HepG2 (cell line): ENCODE measurements around the gene PIEZO2. TPM values are rescaled to one million over a fixed set of nuclear protein-coding genes. Genes with fewer than 3 reads are reported as not detected.

Experiments used
- ATAC-seq: fragments of 200-7000 bp; cut with Tn5 transposase; 3 replicates; pipeline ENCODE4 v1.9.1; 2020; ENCODE audit warnings: mild to moderate bottlenecking, moderate library complexity
- BruUV-seq: library from RNA; stranded (reverse); fragments of 400-500 nt; replicated peaks from 2 replicates; lab custom pipeline; 2021; lab: Mats Ljungman, UMichigan
- CTCF ChIA-PET: fragments of 300-600 bp; formaldehyde crosslinking; extraction: SDS; loops from one replicate; lab custom pipeline; 2021; ENCODE audit warnings: low total read pairs, inconsistent platforms, low intra/inter-chr PET ratio; lab: Yijun Ruan, JAX
- POLR2A ChIA-PET: fragments of 350-600 bp; sonication (Branson Sonifier 250); formaldehyde crosslinking; loops from one replicate; lab custom pipeline; 2020; ENCODE audit warnings: antibody characterized with exemption, inconsistent platforms; lab: Yijun Ruan, JAX
- DNase-seq: peaks from one replicate; pipeline ENCODE4 v3.0.0-alpha.2; 2015; ENCODE audit warnings: low spot score
- FAIRE-seq: peaks from 3 replicates; lab custom pipeline; 2011; peaks lifted over from hg19 to GRCh38; lab: Jason Lieb, UNC
- H2AFZ ChIP-seq: one replicate; pipeline ENCODE4 v1.6.1; 2011; ENCODE audit warnings: low read length, inconsistent platforms
- H3K27ac ChIP-seq: fragments of 300-600 bp; 3 replicates; pipeline ENCODE4 v1.8.0; 2011; ENCODE audit warnings: mixed run types, mild to moderate bottlenecking, mixed read lengths, low read length, inconsistent platforms; ENCODE audit not compliant: insufficient read depth; ENCODE audit errors: extremely low read length
- H3K27me3 ChIP-seq, 2 experiments: fragments of 200-600 bp in 1 of 2; 2 replicates in 1 of 2; 3 replicates in 1 of 2; pipeline versions ENCODE4 v1.6.0 to v1.8.0; 2011; ENCODE audit warnings: low read length in 2 of 2, mild to moderate bottlenecking in 2 of 2, moderate library complexity in 2 of 2, inconsistent platforms in 1 of 2; ENCODE audit not compliant: insufficient read depth in 2 of 2, control insufficient read depth in 1 of 2
- H3K36me3 ChIP-seq, 2 experiments: fragments of 200-600 bp in 1 of 2; replicated peaks in 1 of 2; 2 replicates in 1 of 2; 3 replicates in 1 of 2; pipeline versions ENCODE4 v1.5.1 to v1.8.0; 2011; ENCODE audit warnings: low read length in 2 of 2, inconsistent platforms in 1 of 2; ENCODE audit not compliant: insufficient read depth in 2 of 2, control insufficient read depth in 1 of 2
- H3K4me1 ChIP-seq: 2 replicates; pipeline ENCODE4 v1.5.1; 2012; ENCODE audit warnings: low read length, inconsistent platforms; ENCODE audit not compliant: insufficient read depth
- H3K4me2 ChIP-seq: 2 replicates; pipeline ENCODE4 v1.6.0; 2011; ENCODE audit warnings: low read depth, low read length, inconsistent platforms
- H3K4me3 ChIP-seq, 3 experiments: fragments of 200-600 bp in 1 of 3; sonication (generic), shearing (Covaris generic) in 1 of 3; replicated peaks in 1 of 3; 2 replicates each; pipeline ENCODE4 v1.5.1; 2011 to 2016; ENCODE audit warnings: low read length in 3 of 3, inconsistent platforms in 2 of 3, low read depth in 2 of 3, mild to moderate bottlenecking in 2 of 3, control low read depth in 1 of 3, mixed read lengths in 1 of 3; ENCODE audit not compliant: insufficient read depth in 1 of 3
- H3K79me2 ChIP-seq: one replicate; pipeline ENCODE4 v1.6.1; 2011; ENCODE audit warnings: low read length, inconsistent platforms; ENCODE audit not compliant: insufficient read depth
- H3K9ac ChIP-seq: 2 replicates; pipeline ENCODE4 v1.6.0; 2011; ENCODE audit warnings: mild to moderate bottlenecking, low read depth, low read length, inconsistent platforms; ENCODE audit not compliant: insufficient read depth
- H3K9me3 ChIP-seq: 2 replicates; pipeline ENCODE4 v1.5.1; 2012; ENCODE audit warnings: mild to moderate bottlenecking, low read length
- H4K20me1 ChIP-seq: 2 replicates; pipeline ENCODE4 v1.6.0; 2011; ENCODE audit warnings: inconsistent platforms, mild to moderate bottlenecking, low read length, moderate library complexity; ENCODE audit not compliant: insufficient read depth
- ATAD3A ChIP-seq: sonication (generic); formaldehyde crosslinking; IDR thresholded peaks from 2 replicates; pipeline ENCODE4 v1.4.0; 2020; ENCODE audit warnings: missing genetic modification reagents
- GABPB1 ChIP-seq: IDR thresholded peaks from 2 replicates; pipeline ENCODE4 v1.6.1; 2016; ENCODE audit warnings: mild to moderate bottlenecking, missing genetic modification reagents, moderate library complexity, missing compliant biosample characterization
- GZF1 ChIP-seq: sonication (generic); formaldehyde crosslinking; IDR thresholded peaks from 2 replicates; pipeline ENCODE4 v1.5.1; 2020; ENCODE audit warnings: mild to moderate bottlenecking, missing genetic modification reagents
- RCOR2 ChIP-seq: IDR thresholded peaks from 2 replicates; pipeline ENCODE4 v1.6.1; 2016; ENCODE audit warnings: missing biosample characterization, missing genetic modification reagents
- SCMH1 ChIP-seq: sonication (generic); formaldehyde crosslinking; IDR thresholded peaks from 2 replicates; pipeline ENCODE4 v1.9.0; 2021; ENCODE audit warnings: missing genetic modification reagents, mild to moderate bottlenecking, borderline replicate concordance
- TOPORS ChIP-seq: sonication (generic); formaldehyde crosslinking; IDR thresholded peaks from 2 replicates; pipeline ENCODE4 v1.8.0; 2023; ENCODE audit warnings: mild to moderate bottlenecking, missing genetic modification reagents
- ZNF282 ChIP-seq: fragments of 450-650 bp; IDR thresholded peaks from 2 replicates; pipeline ENCODE4 v1.6.1; 2018; ENCODE audit not compliant: partially characterized antibody
- ZNF382 ChIP-seq: sonication (generic); formaldehyde crosslinking; IDR thresholded peaks from 2 replicates; pipeline ENCODE4 v1.5.0; 2020; ENCODE audit warnings: missing genetic modification reagents, mild to moderate bottlenecking, borderline replicate concordance
- ZNF546 ChIP-seq: sonication (generic); formaldehyde crosslinking; conservative IDR thresholded peaks from 2 replicates; pipeline ENCODE4 v1.8.1; 2023; ENCODE audit warnings: mild to moderate bottlenecking, missing genetic modification reagents
- ZNF570 ChIP-seq: sonication (generic); formaldehyde crosslinking; IDR thresholded peaks from 2 replicates; pipeline ENCODE4 v1.4.0; 2020; ENCODE audit warnings: mild to moderate bottlenecking, missing genetic modification reagents, borderline replicate concordance
- ZNF709 ChIP-seq: sonication (generic); formaldehyde crosslinking; IDR thresholded peaks from 2 replicates; pipeline ENCODE4 v1.5.0; 2020; ENCODE audit warnings: mild to moderate bottlenecking, missing genetic modification reagents
- whole genome bisulfite sequencing: methylation state at CpG from one replicate; pipeline ENCODE4 v1.1.6; 2017; ENCODE audit warnings: low lambda C conversion rate; 5-methylcytosine and 5-hydroxymethylcytosine counted together
- in situ Hi-C: cut with HindIII; loops from 2 replicates; pipeline ENCODE4 v1.10.0; 2017; ENCODE audit warnings: low pct_unique_long_range_greater_than_20kb; ENCODE audit not compliant: extremely low pct_ligation_motif_present
- intact Hi-C: fragments of 100-400 bp; cut with micrococcal nuclease; formaldehyde crosslinking; loops from one replicate; pipeline ENCODE4 v1.10.0; 2022; ENCODE audit not compliant: unreplicated experiment
- polyA plus RNA-seq, 8 experiments: library from polyadenylated mRNA; depleted of rRNA in 3 of 8; stranded (reverse) in 7 of 8; unstranded in 1 of 8; fragments of >200 nt; fragmentation: Illumina TruSeq in 4 of 8; extraction: Trizol in 4 of 8; gene quantifications; 2 replicates each; pipeline versions ENCODE4 v1.2.1 to v1.2.3, GENCODE V29; 2011 to 2016; ENCODE audit warnings: low read depth in 4 of 8, missing spikeins in 1 of 8, mixed read lengths in 1 of 8; ENCODE audit not compliant: insufficient read depth in 1 of 8
- total RNA-seq, 5 experiments: library from RNA; depleted of rRNA; stranded (reverse); fragments of >200 nt; fragmentation: Illumina TruSeq; extraction: Trizol; gene quantifications; 2 replicates each; pipeline ENCODE4 v1.2.3, GENCODE V29; 2016; ENCODE audit warnings: low read depth in 1 of 5

Gene PIEZO2
- total and polyA plus RNA-seq, 2 of the 13 experiments (the other 11 are each of a cell fraction or from before 2014, with no cell fraction given), result 15.2 to 27.2 TPM

- no peak for DNase-seq
- no peak overlapping the region for H3K9ac ChIP-seq
- intact Hi-C loops, result no loop called here
- BruUV-seq, result no TSS peak
- POLR2A ChIA-PET, result no interaction called here
- H3K4me1 ChIP-seq, result peaks cover 26% of the 10 kb centered on the region; the same call in 1 of the 2 replicates
- H3K27ac ChIP-seq, result no peak overlapping the region
- H3K4me2 ChIP-seq, result no peak overlapping the region
- in situ Hi-C loops, result no loop called here
- no peak for FAIRE-seq
- H4K20me1 ChIP-seq, result no peaks in the 10 kb centered on the region
- no peaks in the 10 kb centered on the region for H3K79me2 ChIP-seq
- CTCF ChIA-PET, result no interaction called here
- no peak overlapping the region for H3K4me3 ChIP-seq
- no peaks in the 10 kb centered on the region for H3K36me3 ChIP-seq
- no peaks in the 10 kb centered on the region for H3K9me3 ChIP-seq
- ATAC-seq, result no peak
- no peaks in the 10 kb centered on the region for H3K27me3 ChIP-seq
- 83% methylated on average over 5 of the region's 5 CpGs for WGBS
- no peak for TF ChIP-seq ATAD3A (CRISPR knock-in tag)
- TF ChIP-seq GABPB1 (CRISPR knock-in tag), result no peak
- TF ChIP-seq ZNF282, result no peak
- TF ChIP-seq ZNF570 (CRISPR knock-in tag), result no peak
- no peak for TF ChIP-seq ZNF546 (CRISPR knock-in tag)
- no peak for TF ChIP-seq GZF1 (CRISPR knock-in tag)
- TF ChIP-seq ZNF382, result no peak
- no peak for TF ChIP-seq RCOR2 (CRISPR knock-in tag)
- no peak overlapping the region for H2AFZ ChIP-seq
Observed at GRCh38 chr18:10872304-10872703, 277.1 kb downstream of the PIEZO2 start.

- in situ Hi-C loops, result no loop called here
- no peak for FAIRE-seq
- Histone ChIP-seq H3K79me2 (no peaks in the 10 kb centered on the region), H3K4me1 (peaks cover 21% of the 10 kb centered on the region), H3K36me3 (no peaks in the 10 kb centered on the region), H3K27me3 (no peaks in the 10 kb centered on the region), H3K9me3 (no peaks in the 10 kb centered on the region), H4K20me1 (no peaks in the 10 kb centered on the region), H3K4me3 (no peak overlapping the region), H2AFZ (no peak overlapping the region), H3K9ac (no peak overlapping the region), H3K4me2 (no peak overlapping the region), H3K27ac (no peak overlapping the region)
- POLR2A ChIA-PET, result no interaction called here
- no TSS peak for BruUV-seq
- intact Hi-C loops, result no loop called here
- no peak for ATAC-seq
- DNase-seq, result no peak
- 81% methylated on average over 5 of the region's 5 CpGs for WGBS
- no peak for TF ChIP-seq SCMH1 (CRISPR knock-in tag)
- no peak for TF ChIP-seq TOPORS
- TF ChIP-seq ZNF709 (CRISPR knock-in tag), result peak; percentile 100
- CTCF ChIA-PET, result no interaction called here
Observed at GRCh38 chr18:10864722-10865121, 284.6 kb downstream of the PIEZO2 start.
